NCI-H2171 (cell line): ENCODE results near the gene WDR93.

Experiments used
- DNase-seq: peaks from one replicate; lab custom pipeline; 2025; lab: John Stamatoyannopoulos, UW

The WDR93 gene

DNA sequence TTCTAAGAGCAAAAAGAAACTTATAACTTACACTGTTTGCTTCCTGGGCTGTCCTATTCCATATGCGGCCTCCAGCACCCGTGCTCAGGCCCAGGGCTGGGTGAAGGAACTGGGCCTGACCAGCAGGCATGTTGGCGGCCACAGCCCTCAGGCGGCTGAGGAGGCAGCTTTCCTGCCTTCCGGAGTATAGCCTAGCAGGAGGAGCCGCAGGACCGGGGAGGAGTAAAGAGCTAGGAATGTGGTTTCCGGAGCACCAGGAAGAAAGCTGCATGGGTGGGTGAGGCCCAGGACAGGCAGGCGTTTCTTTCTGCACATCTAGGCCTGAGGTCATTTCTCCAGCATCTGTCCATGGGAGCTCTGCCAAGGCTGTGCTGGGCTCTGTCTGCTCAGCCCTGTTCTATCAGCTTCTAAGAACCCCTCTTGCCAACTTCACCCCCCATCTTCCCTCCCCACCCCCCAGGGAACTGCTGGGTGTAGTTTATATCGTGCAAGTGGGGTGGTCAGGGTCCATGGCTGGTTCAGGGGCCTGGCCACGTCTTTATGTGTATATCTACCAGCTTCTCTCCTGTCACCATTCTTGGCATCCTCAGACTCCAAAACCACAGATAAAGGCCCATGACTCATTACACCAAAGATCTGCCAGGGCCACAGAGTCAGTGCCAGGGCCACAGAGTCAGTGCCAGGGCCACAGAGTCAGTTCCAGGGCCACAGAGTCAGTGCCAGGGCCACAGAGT lies 27.6 kb upstream of the WDR93 start:
- DNase-seq, result no peak

DNA sequence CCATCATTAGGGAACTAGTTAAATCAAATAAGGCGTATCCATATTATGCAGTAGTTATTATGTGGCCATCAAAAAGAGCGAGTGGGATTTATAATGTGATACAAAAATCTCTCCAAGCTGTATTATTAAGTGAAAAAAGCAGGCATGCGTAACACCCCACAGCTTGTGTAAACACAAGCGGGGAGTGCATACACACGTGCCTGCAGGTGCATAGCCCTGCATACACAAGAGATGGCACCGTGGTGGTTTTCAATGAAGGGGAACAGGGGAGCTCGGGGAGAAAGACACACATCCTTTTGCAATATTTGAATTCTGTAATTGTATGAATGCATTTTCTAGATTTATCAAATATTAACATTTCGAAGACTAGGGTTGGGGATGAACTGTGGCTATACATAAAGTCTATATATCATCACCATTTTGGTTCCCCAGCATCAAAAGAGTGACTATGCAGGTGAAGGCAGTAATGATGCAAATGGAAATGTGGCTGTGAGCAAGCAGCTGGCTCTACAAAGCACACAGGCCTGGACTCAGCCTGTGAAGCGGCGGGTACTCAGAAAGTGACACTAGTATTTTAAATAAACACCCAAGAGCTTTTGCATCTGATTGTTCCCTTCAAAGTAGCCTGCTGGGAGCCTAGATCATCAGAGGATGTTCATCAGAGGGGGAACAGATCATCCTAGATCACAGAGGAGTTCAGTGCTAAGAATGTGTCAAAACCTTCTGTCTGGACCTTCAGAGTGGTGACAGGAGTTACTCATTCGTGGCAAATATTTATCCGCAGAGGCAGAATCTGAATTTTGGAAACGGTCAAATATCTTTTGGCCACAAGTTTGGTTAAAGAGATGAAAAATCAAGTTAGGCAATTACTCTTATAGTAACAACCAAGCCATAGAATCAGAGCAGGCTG lies 25.9 kb upstream of the WDR93 start:
- no peak for DNase-seq

DNA sequence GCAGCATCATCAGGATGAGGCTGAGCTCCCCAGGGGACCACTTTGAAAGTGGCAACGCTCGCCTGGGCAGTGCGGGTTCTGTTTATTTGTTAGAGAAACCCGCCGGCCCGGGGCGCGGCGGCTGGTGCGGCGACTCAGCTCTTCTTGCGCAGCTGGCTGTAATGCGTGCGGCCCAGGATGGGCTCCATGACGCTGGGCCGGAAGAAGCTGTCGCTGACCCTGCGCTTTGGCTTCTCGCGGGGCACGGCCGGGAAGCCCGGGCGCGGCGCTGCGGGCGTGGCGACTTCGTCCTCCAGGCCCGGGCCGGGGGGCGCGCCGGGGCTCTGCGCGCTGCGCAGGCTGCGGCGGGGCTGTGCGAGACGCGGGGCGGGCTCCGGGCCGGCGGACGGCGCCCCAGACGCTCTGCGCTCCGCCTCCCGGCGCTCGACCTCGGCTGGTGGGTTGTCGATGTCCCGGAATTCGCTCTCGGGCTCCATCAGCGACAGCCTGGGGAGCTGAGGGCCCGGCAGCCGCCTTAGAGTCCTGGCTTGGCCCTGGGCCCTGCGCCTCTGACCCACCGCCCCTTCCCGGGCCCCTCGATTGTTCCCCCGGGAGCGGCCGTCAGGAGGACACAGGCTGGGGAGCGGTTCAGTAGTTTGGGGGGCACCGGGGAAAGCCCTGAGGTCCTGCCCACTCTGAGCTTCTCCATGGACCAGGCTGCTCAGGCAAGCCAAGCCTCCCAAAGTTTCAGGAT lies 25.0 kb upstream of the WDR93 start:
- peak; percentile 5 for DNase-seq

DNA sequence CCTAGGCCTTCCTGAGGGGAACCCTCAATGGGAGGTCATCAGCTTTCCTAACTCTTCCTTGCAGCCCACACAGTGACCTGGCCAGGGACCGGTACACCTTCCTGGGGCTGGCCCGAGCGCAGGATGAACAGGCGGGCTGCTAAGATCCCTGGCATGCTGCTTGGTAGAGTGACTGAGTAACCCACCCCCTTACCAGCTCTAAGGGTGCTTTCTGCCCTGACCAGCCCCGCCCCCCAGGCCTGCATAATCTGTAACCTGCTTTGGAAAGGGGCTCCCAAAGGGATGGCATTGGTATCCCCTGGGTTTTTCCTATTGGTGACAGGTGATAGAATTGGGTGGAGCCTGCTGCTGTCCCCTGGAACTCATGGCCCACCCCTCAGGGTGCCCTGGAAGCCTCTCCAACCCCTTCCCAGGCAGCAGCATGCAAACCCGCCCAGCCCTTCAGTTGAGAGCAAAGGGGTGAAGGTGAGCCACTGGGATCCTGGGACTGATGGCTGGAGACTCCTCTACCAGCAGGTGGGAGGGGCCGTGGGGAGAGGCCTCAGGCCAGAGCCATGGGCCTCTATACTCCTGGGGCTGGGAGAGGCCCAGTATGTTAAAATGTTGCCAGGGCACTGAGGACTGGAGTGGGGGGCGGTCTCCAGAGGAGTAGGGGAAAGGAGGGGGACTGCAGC lies 24.3 kb upstream of the WDR93 start:
- no peak for DNase-seq

DNA sequence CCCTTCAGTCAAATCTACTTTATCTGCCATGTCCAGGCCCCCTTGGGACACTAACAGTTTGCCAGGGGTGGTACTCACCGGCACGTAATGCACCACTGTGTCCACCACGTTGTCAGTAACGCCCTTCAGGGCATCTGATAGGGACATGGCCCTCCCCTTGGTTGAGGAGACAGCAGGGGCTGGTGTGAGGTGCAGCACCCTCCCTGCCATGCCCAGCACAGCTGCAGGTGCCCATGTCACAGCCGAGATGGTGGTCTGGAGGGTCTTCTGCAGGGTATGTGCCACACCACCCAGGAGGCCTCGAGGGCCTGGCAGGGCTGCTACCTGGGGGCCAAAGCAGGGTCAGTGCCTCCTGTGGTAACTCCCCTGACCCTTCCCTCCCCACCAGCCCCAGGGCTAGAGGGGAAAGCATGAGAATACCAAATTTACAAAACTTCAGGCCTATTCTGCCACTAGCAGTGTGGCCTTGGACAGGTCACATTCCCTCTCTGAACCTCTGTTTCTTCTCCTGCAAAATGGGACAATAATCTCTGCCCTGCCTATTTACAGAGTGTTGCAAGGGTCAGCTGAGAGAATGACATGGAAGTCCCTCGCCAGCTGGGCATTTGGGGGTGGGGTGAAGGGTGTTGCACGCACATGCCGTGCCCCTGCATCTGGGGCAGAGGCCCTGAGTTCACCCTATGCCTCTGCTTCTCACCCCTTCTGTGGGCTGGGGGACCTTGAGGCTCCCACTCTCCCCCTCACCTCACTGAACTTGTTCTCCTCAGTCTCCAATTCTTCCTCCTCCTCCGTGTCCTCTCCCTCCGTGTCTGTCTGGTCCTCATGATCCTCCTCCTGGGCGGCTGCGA lies 23.5 kb upstream of the WDR93 start:
- DNase-seq, result no peak

DNA sequence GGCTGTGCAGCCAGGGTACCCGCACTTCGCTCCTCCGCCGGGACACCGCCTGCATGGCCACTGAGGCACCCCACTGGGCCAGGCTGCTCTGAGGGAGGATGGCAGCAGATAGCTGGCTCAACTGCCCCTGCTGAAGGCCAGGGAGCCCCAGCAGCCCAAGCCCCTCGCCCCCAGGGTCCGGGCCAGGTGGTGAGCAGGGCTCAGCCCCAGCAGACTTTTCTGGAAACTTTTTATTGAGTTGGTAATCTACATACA lies 23.0 kb upstream of the WDR93 start:
- DNase-seq, result no peak

DNA sequence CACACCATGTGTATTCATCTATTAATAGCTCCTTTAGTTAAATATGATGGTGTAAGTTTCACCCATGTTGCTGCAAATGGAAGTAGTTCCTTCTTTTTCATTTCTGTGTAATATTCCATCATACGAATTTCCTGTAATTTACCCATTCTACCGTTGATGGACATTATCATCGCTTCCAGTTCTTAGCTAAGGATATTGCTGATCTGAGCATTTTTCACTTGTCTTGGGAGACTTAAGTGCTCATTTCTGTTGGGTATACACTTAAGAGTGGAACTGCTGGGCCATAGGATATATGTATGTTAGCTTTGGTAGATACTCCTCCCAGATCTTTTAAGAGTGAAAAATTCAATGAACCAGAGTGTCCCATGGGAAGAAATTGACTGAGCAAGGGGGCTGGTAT lies 22.4 kb upstream of the WDR93 start:
- DNase-seq, result no peak

DNA sequence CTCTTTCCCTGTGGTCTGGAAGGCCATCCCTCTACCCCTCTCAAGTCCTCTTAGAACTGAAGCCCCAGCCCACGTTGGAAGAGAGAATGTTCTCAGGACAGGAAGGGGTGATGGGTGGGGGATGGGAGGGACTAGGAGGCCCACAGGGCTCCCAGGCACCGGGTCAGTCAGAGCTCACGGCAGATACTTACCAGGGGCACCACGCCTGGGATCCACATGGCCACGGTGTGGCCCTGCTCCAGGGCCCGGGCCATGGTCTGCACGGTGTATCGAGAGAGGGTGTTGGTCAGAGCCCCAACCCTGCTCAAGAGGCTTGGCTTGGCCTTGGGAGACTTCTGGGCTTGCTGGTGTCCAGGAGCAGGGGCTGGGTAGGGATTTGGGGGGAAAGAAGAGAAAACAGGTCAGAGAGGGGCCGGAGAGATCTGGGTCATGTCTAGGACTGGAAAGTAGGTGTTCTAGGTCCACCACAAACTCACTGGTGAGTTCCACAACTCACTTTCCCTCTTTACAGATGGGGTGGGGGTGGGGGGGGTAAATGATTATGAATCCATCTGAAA lies 21.2 kb upstream of the WDR93 start:
- DNase-seq, result no peak

DNA sequence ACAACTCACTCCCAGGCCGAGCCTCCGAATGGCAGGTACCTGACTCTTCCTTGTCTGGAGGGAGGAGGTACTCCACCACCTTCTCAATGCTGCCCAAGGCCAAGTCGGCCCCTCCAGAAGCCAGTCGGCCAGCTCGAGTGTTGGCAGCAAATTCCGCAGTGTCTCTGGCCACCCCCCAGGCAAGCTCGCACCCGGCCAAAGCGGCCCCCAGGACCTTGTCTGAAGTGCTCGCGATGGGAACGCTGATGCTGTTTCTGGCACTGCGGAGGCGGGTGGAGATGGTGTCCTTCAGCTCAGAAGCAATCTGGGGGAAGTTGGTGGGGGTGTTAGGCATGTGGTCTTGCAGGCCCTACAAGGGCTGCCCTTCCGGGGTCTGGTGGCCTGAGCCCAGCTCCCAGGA lies 20.7 kb upstream of the WDR93 start:
- DNase-seq, result no peak

DNA sequence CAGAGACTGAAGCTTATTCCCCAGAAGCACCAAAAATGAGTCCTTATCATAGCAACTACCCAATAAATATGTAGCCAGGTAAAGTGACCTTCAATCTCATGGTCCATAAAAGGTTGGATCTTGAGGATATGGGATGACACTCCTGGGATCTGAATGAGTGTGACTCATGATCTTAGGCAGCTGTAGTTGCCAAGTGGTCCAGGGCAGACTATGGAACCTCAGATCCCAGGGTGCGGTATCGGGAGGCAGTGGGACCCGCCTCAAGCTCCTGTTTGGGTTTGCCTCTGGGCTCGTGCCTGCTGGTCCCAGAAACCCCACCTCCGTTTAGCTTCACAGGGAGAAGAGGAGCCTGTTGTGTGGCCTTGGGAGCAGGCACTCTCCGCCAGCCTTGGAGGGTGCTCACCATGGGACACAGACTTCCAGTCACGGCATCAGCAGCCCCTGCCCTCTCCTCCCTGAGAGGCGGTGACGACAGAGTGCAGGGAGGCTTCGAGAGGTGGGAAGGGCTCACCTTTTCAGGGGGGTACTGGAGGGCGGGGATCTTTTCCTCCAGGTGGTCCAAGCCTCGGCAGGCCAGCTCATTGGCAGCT lies 19.5 kb upstream of the WDR93 start:
- no peak for DNase-seq

DNA sequence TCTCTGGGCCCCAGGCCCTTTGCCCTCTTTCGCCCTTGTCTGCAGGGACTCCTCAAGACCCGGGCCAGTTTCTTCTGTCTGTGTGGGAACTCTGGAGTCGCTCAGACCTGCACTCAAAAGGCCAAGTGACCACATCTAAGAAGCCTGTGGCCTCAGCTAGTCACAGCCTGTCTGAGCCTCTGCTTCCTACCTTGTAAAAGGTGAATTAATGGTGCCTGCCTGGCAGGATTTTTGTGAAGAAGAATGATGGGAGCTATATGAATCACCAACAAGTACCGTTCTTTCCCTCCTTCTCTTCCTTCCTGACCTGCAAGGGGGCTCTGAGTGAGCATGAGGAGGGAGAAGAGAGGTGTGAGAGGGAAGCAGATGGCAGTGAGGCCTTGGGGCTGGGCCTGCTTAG lies 18.9 kb upstream of the WDR93 start:
- no peak for DNase-seq

DNA sequence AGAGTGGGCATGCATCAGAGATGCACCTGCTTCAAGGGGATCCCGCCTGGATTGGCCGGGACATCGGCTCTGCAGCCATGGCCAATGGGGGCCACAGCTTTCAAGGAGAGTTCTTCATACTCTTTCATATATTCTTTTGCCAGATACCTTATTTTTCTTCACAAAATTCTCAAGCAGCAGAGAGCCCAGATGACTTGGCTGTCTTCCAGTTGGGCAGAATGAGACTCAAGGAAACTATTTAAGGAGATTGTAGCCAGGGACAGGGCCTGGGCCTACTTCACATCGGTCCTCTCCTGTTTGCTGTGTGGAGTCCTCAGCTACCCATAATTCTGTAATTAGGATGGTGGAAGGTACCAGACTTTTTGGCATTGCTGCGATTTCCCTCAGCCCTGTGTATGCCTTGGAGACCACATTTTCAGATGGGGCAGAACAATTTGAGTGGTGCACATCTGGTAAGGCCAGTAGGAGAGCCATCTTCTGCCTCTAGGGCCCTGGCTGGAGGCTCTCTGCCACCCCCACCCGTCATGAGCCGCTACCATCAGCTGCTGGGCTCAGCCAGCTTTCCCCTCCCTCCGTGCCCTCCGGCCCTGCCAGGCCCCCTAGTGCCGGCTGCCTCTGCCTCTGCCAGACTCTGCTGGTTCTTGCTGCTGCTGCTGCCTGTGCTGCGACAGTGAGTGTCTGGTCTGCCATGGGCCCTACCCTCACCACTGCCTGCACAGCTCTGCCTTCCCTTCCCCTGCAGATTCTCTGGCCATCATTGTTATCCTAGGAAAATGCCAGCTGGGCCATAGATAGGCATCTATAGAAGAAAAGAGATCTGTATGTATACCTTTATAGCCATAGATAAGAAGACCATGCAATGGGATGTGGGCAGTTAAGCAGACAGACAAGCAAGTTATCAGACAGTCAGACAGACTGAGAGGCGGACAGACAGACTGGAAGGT lies 18.1 kb upstream of the WDR93 start:
- DNase-seq, result no peak

DNA sequence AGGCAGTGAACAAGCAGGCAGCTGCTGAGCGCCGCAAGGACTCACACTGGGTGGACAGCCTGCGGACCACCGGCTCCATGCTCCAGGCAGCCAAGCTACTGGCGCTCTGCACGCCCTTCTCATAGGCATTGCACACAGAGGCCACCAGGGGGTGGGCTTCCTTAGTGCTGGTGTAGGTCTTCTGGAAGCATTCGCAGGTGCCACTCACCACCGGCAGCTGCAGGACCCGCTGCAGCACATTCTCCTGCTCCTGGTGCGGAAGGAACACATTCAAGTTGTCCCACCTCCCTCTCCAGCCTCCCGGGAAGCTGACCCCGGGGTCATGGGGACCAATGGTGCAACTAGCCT lies 17.5 kb upstream of the WDR93 start:
- no peak for DNase-seq

DNA sequence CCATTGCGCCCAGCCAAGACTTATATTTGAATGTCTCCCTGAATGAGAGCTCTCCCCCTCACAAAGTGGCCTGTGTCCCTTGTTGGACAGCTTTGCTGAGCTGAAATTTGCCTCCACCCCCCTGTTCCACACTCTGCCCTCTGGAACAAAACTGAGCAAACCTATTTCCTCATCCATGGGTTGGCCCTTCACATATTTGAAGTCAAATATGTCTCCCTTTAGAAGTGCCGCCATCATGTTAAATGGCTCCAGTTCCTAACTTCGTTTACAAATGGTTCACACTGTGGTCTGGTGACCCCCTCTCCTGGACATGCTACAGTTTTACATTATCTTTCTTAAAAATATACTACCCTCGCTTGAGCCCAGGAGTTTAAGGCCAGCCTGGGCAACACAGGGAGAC lies 16.1 kb upstream of the WDR93 start:
- DNase-seq, result no peak

DNA sequence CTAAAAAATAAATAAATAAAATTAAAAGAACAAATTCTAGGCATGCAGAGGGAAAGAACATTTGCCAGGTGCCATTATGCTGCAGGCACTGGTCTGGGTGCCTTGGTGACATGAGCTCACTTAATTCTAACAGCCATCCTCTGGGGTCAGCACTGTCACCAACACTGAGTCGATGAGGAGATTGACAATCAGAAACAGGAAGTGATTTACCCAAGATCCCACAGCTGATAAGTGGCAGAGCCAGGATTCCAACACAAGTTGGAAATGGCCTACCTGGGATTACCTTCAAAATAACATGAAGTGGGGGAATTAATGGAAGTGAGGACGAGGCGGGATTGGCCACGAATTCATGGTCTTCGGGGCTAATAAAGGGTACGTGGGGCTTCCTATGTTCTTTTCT lies 15.0 kb upstream of the WDR93 start:
- DNase-seq, result no peak

DNA sequence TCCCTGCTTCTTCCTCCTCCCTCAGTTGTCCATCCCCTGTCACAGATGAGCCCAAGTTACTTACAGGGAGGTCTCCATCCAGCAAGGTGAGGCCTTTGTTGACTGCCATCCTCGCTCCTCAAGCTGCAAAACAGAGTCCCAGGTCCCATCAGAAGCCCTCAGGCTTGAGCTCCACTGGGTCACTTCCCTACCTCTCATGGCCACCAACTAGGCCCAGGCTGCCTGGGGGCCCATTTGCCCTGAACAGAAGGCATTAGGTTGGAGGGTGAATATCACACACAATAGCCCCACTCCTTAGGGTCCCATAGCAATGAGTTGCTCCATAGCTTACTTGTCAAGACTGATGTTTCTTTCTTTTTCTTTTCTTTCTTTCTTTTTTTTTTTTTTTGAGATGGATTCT lies 13.2 kb upstream of the WDR93 start:
- no peak for DNase-seq

DNA sequence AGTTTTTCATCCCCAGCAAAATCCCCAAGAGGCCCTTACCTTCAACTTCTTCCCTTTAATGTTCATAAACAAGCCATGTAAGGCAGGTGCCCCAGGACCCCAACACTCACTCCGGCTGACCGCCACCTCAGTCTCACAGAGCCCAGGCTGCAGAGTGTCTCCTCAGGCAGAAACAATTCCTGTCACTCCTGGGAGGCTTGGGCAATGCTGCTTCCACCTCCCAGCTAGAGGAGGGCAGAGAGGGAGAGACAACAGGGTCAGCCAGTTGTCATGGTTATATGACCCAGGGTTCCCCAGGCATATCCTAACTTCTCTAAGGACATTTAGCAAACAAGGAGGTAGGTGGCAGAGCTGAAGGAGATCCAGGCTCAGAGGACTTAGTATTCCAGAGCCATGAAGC lies 11.4 kb upstream of the WDR93 start, which contains the start of gene PLIN1:
Gene PLIN1 (minus strand): TSS at position 156 of the 400 bp plus-strand sequence. CDS start 1,878 bp downstream, outside the sequence.
- DNase-seq, result no peak

DNA sequence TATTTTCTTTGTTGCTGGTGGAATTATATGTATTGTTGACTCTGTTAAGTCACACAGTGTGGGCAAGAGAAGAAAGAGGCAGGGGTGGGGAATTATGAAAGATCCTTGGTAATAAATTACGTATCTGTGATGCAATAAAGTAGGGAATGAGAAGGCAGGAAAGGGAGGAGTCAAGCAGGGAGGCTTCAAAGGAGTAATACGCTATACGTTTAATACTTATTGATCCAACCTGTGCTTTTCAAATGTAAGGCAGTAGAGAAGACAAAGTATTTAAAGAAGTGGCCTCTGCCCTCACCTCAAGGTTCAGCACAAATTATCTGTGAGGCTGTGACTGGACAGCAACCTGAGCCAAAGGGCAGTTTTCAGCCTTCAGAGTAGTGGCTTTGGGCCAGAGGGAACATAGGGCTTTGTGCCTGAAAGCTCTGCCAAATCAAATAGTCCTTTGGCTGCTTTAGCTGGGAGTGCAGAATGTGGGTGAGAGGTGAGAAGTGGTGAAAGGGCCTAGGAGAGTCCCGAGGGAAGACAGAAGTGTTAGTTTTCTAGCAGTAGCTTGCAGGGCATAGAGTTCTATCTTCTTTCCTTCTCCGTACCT lies 10.2 kb upstream of the WDR93 start:
- no peak for DNase-seq

DNA sequence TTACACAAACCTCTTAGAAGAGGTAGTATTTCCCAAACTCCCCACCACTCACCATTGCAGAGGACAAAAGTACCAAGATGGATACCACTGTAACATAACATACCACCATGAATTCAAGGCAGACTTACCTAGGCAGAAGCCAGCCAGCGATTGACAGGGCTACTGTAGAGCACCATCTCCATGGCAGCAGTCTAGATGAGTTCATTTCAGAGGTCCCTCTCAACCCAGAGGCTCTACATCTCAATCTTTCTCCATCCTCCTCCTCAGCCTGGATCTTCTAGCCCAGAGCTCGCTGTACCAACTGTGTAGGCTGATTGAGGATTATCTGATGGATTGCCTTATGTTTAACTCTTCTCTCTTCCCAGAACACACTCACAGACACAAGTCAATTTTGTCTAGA lies 9.5 kb upstream of the WDR93 start:
- no peak for DNase-seq
